Panc1 (cell line): ENCODE results near the gene COL10A1. TPM values are rescaled to one million over a fixed set of nuclear protein-coding genes. Genes with fewer than 3 reads are reported as not detected.

Source experiments
- ATAC-seq: fragments of 200-7000 bp; cut with Tn5 transposase; 2 replicates; pipeline ENCODE4 v1.9.1; 2020; ENCODE audit warnings: mild to moderate bottlenecking, moderate library complexity
- BruUV-seq: library from RNA; stranded (reverse); fragments of 400-500 nt; replicated peaks from 2 replicates; lab custom pipeline; 2021; lab: Mats Ljungman, UMichigan
- CTCF ChIA-PET: fragments of 300-600 bp; sonication (Branson Sonifier 250); formaldehyde crosslinking; loops from one replicate; lab custom pipeline; 2022; ENCODE audit warnings: antibody characterized with exemption; lab: Charles Lee
- POLR2A ChIA-PET: fragments of 300-600 bp; sonication (Branson Sonifier 250); formaldehyde crosslinking; loops from one replicate; lab custom pipeline; 2022; ENCODE audit warnings: antibody characterized with exemption; lab: Charles Lee
- DNase-seq: peaks from one replicate; pipeline ENCODE4 v3.0.0-alpha.2; 2010; ENCODE audit warnings: low read depth, low spot score
- H3K27ac ChIP-seq: 2 replicates; pipeline ENCODE4 v1.5.1; 2011; ENCODE audit warnings: mild to moderate bottlenecking, low read length, inconsistent platforms
- H3K27me3 ChIP-seq: fragments of 200-500 bp; sonication (Bioruptor generic); 2 replicates; pipeline ENCODE4 v1.6.0; 2014; ENCODE audit warnings: low read length, inconsistent platforms; ENCODE audit not compliant: control insufficient read depth, insufficient read depth
- H3K36me3 ChIP-seq: fragments of 200-500 bp; sonication (Bioruptor generic); 2 replicates; pipeline ENCODE4 v1.5.1; 2014; ENCODE audit warnings: inconsistent platforms, mild to moderate bottlenecking, low read length, moderate library complexity; ENCODE audit not compliant: control insufficient read depth, insufficient read depth
- H3K4me1 ChIP-seq: 2 replicates; pipeline ENCODE4 v1.5.1; 2011; ENCODE audit warnings: inconsistent platforms, mild to moderate bottlenecking, low read length, moderate library complexity; ENCODE audit not compliant: control insufficient read depth, insufficient read depth
- H3K4me3 ChIP-seq, 2 experiments: 2 replicates each; pipeline ENCODE4 v1.5.1; 2011 to 2012; ENCODE audit warnings: low read depth in 2 of 2, low read length in 2 of 2, mild to moderate bottlenecking in 2 of 2, inconsistent platforms in 1 of 2, moderate library complexity in 1 of 2
- H3K9me3 ChIP-seq: fragments of 200-500 bp; sonication (Bioruptor generic); 2 replicates; pipeline ENCODE4 v1.5.1; 2014; ENCODE audit warnings: low read depth, mild to moderate bottlenecking, inconsistent platforms, low read length, moderate library complexity; ENCODE audit not compliant: control insufficient read depth, insufficient read depth
- CTCF ChIP-seq: fragments of 450-650 bp; IDR thresholded peaks from 2 replicates; pipeline ENCODE4 v1.5.1; 2017; ENCODE audit warnings: mild to moderate bottlenecking
- POLR2AphosphoS5 ChIP-seq: IDR thresholded peaks from 2 replicates; pipeline ENCODE4 v1.6.1; 2012; ENCODE audit warnings: mild to moderate bottlenecking, low read depth, low read length, moderate library complexity
- REST ChIP-seq, 2 experiments: IDR thresholded peaks; 2 replicates each; pipeline ENCODE4 v1.6.1; 2011 to 2012; ENCODE audit warnings: low read depth in 2 of 2, control low read depth in 1 of 2, low read length in 1 of 2, mild to moderate bottlenecking in 1 of 2, moderate library complexity in 1 of 2; ENCODE audit not compliant: insufficient read depth in 1 of 2
- SIN3A ChIP-seq: IDR thresholded peaks from 2 replicates; pipeline ENCODE4 v1.6.1; 2012; ENCODE audit warnings: low read depth, mild to moderate bottlenecking, low read length, moderate library complexity, borderline replicate concordance; ENCODE audit not compliant: insufficient read depth
- TCF7L2 ChIP-seq: IDR thresholded peaks from 2 replicates; pipeline ENCODE4 v1.6.1; 2011; ENCODE audit warnings: mild to moderate bottlenecking, low read depth, low read length, inconsistent platforms
- in situ Hi-C: cut with HindIII; loops from 2 replicates; pipeline ENCODE4 v1.10.0; 2016; ENCODE audit warnings: low sequenced_read_pairs, low pct_unique_long_range_greater_than_20kb
- intact Hi-C: fragments of 100-400 bp; cut with micrococcal nuclease; formaldehyde crosslinking; loops from one replicate; pipeline ENCODE4 v1.10.0; 2022; ENCODE audit not compliant: unreplicated experiment
- total RNA-seq: library from RNA; stranded (reverse); gene quantifications from one replicate; pipeline ENCODE4 v1.2.1, GENCODE V29; 2021; ENCODE audit not compliant: unreplicated experiment

The COL10A1 gene
- total RNA-seq, 1 experiment from 2014 or later: not detected

GRCh38 chr6:116102873-116103272 is 23.1 kb downstream of the COL10A1 start:
- TF ChIP-seq REST (IDR thresholded peaks at IDR 0.05; ENCODE audit: insufficient read depth in 1 of 2, low read depth in 2 of 2, low read length in 1 of 2) (no peak), TCF7L2 (no peak), POLR2AphosphoS5 (no peak), SIN3A (no peak), CTCF (no peak)
- CTCF ChIA-PET: interaction anchor here (0.6 kb wide), 1 partner anchor 554 kb away, joined by 3 read pairs; no protein-coding TSS in a partner anchor
- H3K9me3 ChIP-seq: no peaks in the 10 kb centered on the region
- no peak for ATAC-seq
- no peak overlapping the region for H3K27ac ChIP-seq
- no peak overlapping the region for H3K4me3 ChIP-seq
- in situ Hi-C loops: no loop called here
- DNase-seq: no peak
- intact Hi-C loops: no loop called here
- TSS peak; percentile 54 for BruUV-seq
- H3K36me3 ChIP-seq: no peaks in the 10 kb centered on the region; the same call in 1 of the 2 replicates
- H3K4me1 ChIP-seq: peaks cover 18% of the 10 kb centered on the region
- POLR2A ChIA-PET: no interaction called here
- H3K27me3 ChIP-seq: no peaks in the 10 kb centered on the region; the same call in 1 of the 2 replicates

- no peak for ATAC-seq
- no TSS peak for BruUV-seq
- TF ChIP-seq CTCF (no peak), TCF7L2 (no peak), REST (IDR thresholded peaks at IDR 0.05; ENCODE audit: insufficient read depth in 1 of 2, low read depth in 2 of 2, low read length in 1 of 2) (no peak), POLR2AphosphoS5 (no peak), SIN3A (no peak)
- in situ Hi-C loops (no loop called here), intact Hi-C loops (no loop called here)
- H3K4me3 ChIP-seq: peak overlapping the region; percentile 79 to 88
- DNase-seq: no peak
- H3K27me3 ChIP-seq: no peaks in the 10 kb centered on the region; the same call in 1 of the 2 replicates
- peaks cover under 1% of the 10 kb centered on the region; the same call in 1 of the 2 replicates for H3K9me3 ChIP-seq
- CTCF ChIA-PET: no interaction called here
- POLR2A ChIA-PET: no interaction called here
- no peaks in the 10 kb centered on the region; the same call in 1 of the 2 replicates for H3K36me3 ChIP-seq
- H3K4me1 ChIP-seq: peaks cover 18% of the 10 kb centered on the region
- H3K27ac ChIP-seq: peak overlapping the region; percentile 89
Measured at GRCh38 chr6:116101790-116102189, 24.1 kb downstream of the COL10A1 start.
